ENCODE data around the gene AGAP1.
"Not testable (repeated sequence)": the region's sequence is repeated elsewhere in the genome, so short reads cannot be mapped to it uniquely, and the experiment has no call there.

The AGAP1 gene

GRCh38 chr2:235601960-235602704 is 108.3 kb downstream of the AGAP1 start:
- H3K4me1 ChIP-seq (ENCODE audit: control insufficient read depth, insufficient read depth, low read length), result peaks cover 8% of the 10 kb centered on the region
- no peak overlapping the region for H3K4me3 ChIP-seq (ENCODE audit: low read depth, low read length)
- H3K9me3 ChIP-seq (ENCODE audit: control insufficient read depth, insufficient read depth, low read depth, low read length), result peaks cover 7% of the 10 kb centered on the region; the same call in 1 of the 2 replicates
- H3K9ac ChIP-seq (ENCODE audit: low read length), result no peak overlapping the region
- no peaks in the 10 kb centered on the region for H3K36me3 ChIP-seq (ENCODE audit: control insufficient read depth, insufficient read depth, low read length)
- no peaks in the 10 kb centered on the region for H3K27me3 ChIP-seq (ENCODE audit: control insufficient read depth, insufficient read depth, low read length)
- H3K27ac ChIP-seq (ENCODE audit: low read depth, low read length), result no peak overlapping the region

- not testable (repeated sequence) for H3K27me3 ChIP-seq (ENCODE audit: control insufficient read depth, insufficient read depth, low read length); H3K4me3 ChIP-seq (ENCODE audit: low read depth, low read length); H3K36me3 ChIP-seq (ENCODE audit: control insufficient read depth, insufficient read depth, low read length); H3K4me1 ChIP-seq (ENCODE audit: control insufficient read depth, insufficient read depth, low read length); H3K9ac ChIP-seq (ENCODE audit: low read length); H3K27ac ChIP-seq (ENCODE audit: low read depth, low read length); H3K9me3 ChIP-seq (ENCODE audit: control insufficient read depth, insufficient read depth, low read depth, low read length)
Measured at GRCh38 chr2:235602971-235603370, 109.1 kb downstream of the AGAP1 start.

DNA sequence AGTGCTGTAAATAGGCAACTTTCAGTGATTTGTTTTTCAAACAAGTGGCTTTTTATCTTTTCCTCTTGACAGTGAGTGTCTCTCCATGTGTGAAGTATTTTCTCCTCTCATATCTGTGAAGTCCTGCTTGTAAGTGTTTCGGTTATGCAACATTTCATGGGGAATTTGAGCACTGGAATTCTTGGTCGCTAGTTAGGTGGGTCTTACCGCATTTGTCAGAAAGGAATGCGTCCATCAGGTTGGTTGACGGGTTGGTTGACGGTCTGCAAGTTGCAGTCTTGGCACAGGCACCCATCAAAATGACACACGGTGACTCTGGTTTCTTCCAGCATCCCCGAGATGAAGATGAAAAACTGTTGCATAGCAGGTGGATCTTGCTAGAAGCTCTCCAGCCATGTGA is 109.8 kb downstream of the AGAP1 start:
- H3K9me3 ChIP-seq (ENCODE audit: control insufficient read depth, insufficient read depth, low read depth, low read length), result peaks cover 7% of the 10 kb centered on the region; the same call in 1 of the 2 replicates
- no peak overlapping the region for H3K9ac ChIP-seq (ENCODE audit: low read length)
- H3K36me3 ChIP-seq (ENCODE audit: control insufficient read depth, insufficient read depth, low read length), result no peaks in the 10 kb centered on the region
- H3K4me3 ChIP-seq (ENCODE audit: low read depth, low read length), result no peak overlapping the region
- no peaks in the 10 kb centered on the region for H3K27me3 ChIP-seq (ENCODE audit: control insufficient read depth, insufficient read depth, low read length)
- H3K4me1 ChIP-seq (ENCODE audit: control insufficient read depth, insufficient read depth, low read length), result peaks cover 8% of the 10 kb centered on the region
- H3K27ac ChIP-seq (ENCODE audit: low read depth, low read length), result no peak overlapping the region

DNA sequence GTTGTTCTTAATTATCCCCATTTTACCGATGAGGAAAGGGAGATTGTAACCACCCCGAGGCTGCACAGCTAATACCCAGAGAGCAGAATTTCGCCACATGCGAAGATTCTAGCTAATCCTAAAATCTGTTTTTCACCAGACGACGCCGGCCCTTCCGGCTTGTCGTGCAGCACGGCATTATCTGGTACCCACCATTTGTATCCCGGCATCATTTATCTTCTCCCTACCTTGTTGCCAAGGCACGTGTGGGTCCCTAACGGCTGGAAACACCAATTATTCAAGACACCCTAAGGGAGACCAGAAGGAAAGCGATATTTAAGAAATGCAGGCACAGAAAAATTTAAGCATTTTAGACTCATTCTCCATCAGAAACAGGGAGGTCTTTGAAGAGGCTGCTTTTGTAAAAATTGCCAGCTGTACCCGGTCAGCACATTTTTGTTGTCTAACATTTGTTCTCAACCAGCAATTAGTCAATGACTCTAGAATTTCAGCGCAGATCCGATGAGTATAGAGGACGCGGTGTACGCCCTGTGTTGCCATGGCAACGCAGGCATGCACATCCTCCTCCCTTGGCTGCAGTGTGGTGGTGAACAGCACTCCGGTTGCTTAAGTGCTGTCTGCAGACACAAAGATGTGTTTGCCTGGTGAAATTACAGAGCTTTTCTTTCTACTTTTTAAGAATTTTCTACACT is 111.6 kb downstream of the AGAP1 start:
- Histone ChIP-seq H3K27me3 (ENCODE audit: control insufficient read depth, insufficient read depth, low read length) (no peaks in the 10 kb centered on the region), H3K4me1 (ENCODE audit: control insufficient read depth, insufficient read depth, low read length) (peaks cover 8% of the 10 kb centered on the region), H3K27ac (ENCODE audit: low read depth, low read length) (no peak overlapping the region), H3K36me3 (ENCODE audit: control insufficient read depth, insufficient read depth, low read length) (no peaks in the 10 kb centered on the region), H3K9ac (ENCODE audit: low read length) (no peak overlapping the region), H3K9me3 (ENCODE audit: control insufficient read depth, insufficient read depth, low read depth, low read length) (peaks cover 7% of the 10 kb centered on the region; the same call in 1 of the 2 replicates), H3K4me3 (ENCODE audit: low read depth, low read length) (no peak overlapping the region)

DNA sequence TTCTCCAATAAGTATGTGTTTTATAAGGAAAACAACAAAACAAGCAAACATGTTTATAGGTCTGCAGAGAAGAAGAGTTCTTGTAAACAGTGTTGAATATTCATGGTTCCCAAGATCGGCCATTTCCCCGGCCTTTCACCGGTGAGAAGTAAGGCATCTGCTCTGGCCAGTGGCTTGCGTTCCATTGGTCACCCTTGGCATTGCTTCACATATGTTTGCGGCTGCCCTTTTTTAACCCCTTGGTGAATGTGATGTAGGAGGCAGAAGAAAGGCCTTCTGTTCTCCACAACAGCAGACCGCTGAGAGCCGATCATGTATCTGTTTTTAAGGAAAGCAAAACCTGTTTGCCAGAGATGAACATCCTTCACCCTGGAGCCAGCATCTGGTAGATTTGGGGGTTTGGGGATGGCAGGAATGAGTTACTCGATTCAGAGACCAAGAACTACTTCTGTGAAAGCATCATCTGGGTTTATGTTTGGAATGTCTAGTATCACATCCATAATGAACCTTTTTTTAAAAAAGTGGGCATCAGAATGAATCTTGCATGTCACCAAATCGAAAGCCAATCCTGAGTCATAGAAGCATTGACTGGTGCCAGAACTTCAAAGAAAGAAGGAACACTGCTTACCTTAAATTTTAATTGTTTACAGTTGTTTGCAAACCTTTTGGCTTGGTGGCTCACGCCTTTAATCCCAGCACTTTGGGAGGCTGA is 112.3 kb downstream of the AGAP1 start:
- H3K36me3 ChIP-seq (ENCODE audit: control insufficient read depth, insufficient read depth, low read length), result no peaks in the 10 kb centered on the region
- H3K4me3 ChIP-seq (ENCODE audit: low read depth, low read length), result no peak overlapping the region
- H3K4me1 ChIP-seq (ENCODE audit: control insufficient read depth, insufficient read depth, low read length), result peaks cover 12% of the 10 kb centered on the region
- no peaks in the 10 kb centered on the region for H3K27me3 ChIP-seq (ENCODE audit: control insufficient read depth, insufficient read depth, low read length)
- no peak overlapping the region for H3K27ac ChIP-seq (ENCODE audit: low read depth, low read length)
- H3K9me3 ChIP-seq (ENCODE audit: control insufficient read depth, insufficient read depth, low read depth, low read length), result peaks cover 7% of the 10 kb centered on the region; the same call in 1 of the 2 replicates
- no peak overlapping the region for H3K9ac ChIP-seq (ENCODE audit: low read length)

GRCh38 chr2:235607546-235608199 is 113.8 kb downstream of the AGAP1 start:
- Histone ChIP-seq H3K9ac (ENCODE audit: low read length) (no peak overlapping the region), H3K4me1 (ENCODE audit: control insufficient read depth, insufficient read depth, low read length) (peaks cover 23% of the 10 kb centered on the region), H3K9me3 (ENCODE audit: control insufficient read depth, insufficient read depth, low read depth, low read length) (peaks cover 2% of the 10 kb centered on the region; the same call in 1 of the 2 replicates), H3K36me3 (ENCODE audit: control insufficient read depth, insufficient read depth, low read length) (no peaks in the 10 kb centered on the region), H3K27me3 (ENCODE audit: control insufficient read depth, insufficient read depth, low read length) (no peaks in the 10 kb centered on the region), H3K27ac (ENCODE audit: low read depth, low read length) (no peak overlapping the region), H3K4me3 (ENCODE audit: low read depth, low read length) (no peak overlapping the region)

DNA sequence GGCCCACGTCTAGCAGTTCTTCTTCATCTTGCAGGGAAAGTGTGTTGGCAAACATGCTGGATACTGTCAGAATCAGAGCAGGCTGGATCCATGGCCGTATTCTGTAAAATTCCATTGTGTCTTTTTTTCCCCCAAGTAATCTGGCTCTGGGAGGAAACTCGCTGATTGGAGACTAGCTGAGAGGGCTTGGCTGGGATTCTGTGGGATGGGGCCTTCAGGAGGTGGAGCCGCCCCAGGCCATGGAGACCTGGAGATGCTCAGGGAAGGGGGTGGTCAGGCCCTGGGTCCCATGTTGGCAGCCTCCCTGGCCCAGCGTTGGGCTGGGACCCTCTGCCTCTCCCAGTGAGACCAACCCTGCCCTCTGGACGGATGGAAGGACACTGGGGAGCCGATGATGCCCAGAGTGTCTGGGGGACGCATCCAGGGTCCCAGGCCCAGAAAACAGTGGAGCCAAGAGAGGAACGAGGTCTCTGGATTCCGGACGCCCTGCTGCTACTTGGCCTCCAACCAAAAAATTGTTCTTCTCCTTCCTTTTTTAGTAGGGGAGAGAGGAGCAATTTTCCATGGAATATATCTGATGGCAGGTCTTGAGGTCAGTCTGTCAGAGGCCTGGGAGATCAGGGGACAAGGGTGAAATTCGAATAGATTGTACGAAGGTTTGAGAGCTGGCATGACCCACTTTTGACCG is 114.5 kb downstream of the AGAP1 start:
- peaks cover 24% of the 10 kb centered on the region for H3K4me1 ChIP-seq (ENCODE audit: control insufficient read depth, insufficient read depth, low read length)
- peaks cover 2% of the 10 kb centered on the region; the same call in 1 of the 2 replicates for H3K9me3 ChIP-seq (ENCODE audit: control insufficient read depth, insufficient read depth, low read depth, low read length)
- H3K36me3 ChIP-seq (ENCODE audit: control insufficient read depth, insufficient read depth, low read length), result no peaks in the 10 kb centered on the region
- no peak overlapping the region for H3K27ac ChIP-seq (ENCODE audit: low read depth, low read length)
- H3K4me3 ChIP-seq (ENCODE audit: low read depth, low read length), result no peak overlapping the region
- H3K27me3 ChIP-seq (ENCODE audit: control insufficient read depth, insufficient read depth, low read length), result no peaks in the 10 kb centered on the region
- no peak overlapping the region for H3K9ac ChIP-seq (ENCODE audit: low read length)

DNA sequence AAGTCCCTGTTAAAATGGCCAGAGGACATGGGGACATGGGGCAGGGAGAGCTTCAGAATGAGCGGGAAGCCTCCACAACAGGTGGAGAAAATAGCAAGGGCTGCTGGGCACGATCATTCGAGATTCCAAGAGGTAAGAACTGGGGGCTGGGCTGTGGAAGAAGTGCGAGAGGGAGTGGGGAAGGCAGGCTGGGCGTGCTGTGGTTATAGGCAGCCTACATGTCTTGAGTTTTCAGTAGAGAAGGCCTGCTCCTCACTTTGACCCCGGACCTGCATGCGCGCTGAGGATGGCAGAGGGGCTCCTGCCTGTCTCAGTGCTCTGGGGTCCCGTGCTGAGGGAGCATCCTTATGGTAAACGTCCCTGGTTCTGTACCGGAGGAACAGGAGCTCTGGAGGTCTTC is 115.5 kb downstream of the AGAP1 start:
- no peak overlapping the region for H3K9ac ChIP-seq (ENCODE audit: low read length)

GRCh38 chr2:235609746-235610145 is 115.9 kb downstream of the AGAP1 start:
- no peak overlapping the region for H3K9ac ChIP-seq (ENCODE audit: low read length)
- H3K9me3 ChIP-seq (ENCODE audit: control insufficient read depth, insufficient read depth, low read depth, low read length), result no peaks in the 10 kb centered on the region
- H3K27me3 ChIP-seq (ENCODE audit: control insufficient read depth, insufficient read depth, low read length), result no peaks in the 10 kb centered on the region
- H3K4me1 ChIP-seq (ENCODE audit: control insufficient read depth, insufficient read depth, low read length), result peaks cover 24% of the 10 kb centered on the region
- no peak overlapping the region for H3K27ac ChIP-seq (ENCODE audit: low read depth, low read length)
- H3K36me3 ChIP-seq (ENCODE audit: control insufficient read depth, insufficient read depth, low read length), result no peaks in the 10 kb centered on the region
- no peak overlapping the region for H3K4me3 ChIP-seq (ENCODE audit: low read depth, low read length)

More for the DNA sequence above, 115.5 kb downstream of the AGAP1 start:
- H3K4me1 ChIP-seq (ENCODE audit: control insufficient read depth, insufficient read depth, low read length), result peaks cover 24% of the 10 kb centered on the region
- H3K36me3 ChIP-seq (ENCODE audit: control insufficient read depth, insufficient read depth, low read length), result no peaks in the 10 kb centered on the region
- H3K27me3 ChIP-seq (ENCODE audit: control insufficient read depth, insufficient read depth, low read length), result no peaks in the 10 kb centered on the region
- H3K27ac ChIP-seq (ENCODE audit: low read depth, low read length), result no peak overlapping the region
- no peaks in the 10 kb centered on the region for H3K9me3 ChIP-seq (ENCODE audit: control insufficient read depth, insufficient read depth, low read depth, low read length)
- H3K4me3 ChIP-seq (ENCODE audit: low read depth, low read length), result no peak overlapping the region

GRCh38 chr2:235610696-235611257 is 116.9 kb downstream of the AGAP1 start:
- H3K4me3 ChIP-seq (ENCODE audit: low read depth, low read length), result no peak overlapping the region
- no peaks in the 10 kb centered on the region for H3K27me3 ChIP-seq (ENCODE audit: control insufficient read depth, insufficient read depth, low read length)
- peaks cover 24% of the 10 kb centered on the region for H3K4me1 ChIP-seq (ENCODE audit: control insufficient read depth, insufficient read depth, low read length)
- H3K27ac ChIP-seq (ENCODE audit: low read depth, low read length), result no peak overlapping the region
- H3K36me3 ChIP-seq (ENCODE audit: control insufficient read depth, insufficient read depth, low read length), result no peaks in the 10 kb centered on the region
- no peak overlapping the region for H3K9ac ChIP-seq (ENCODE audit: low read length)
- no peaks in the 10 kb centered on the region for H3K9me3 ChIP-seq (ENCODE audit: control insufficient read depth, insufficient read depth, low read depth, low read length)

Data from HUES6 (cell line).